Activated naive CD4-positive, alpha-beta T cell treated with anti-CD3 and anti-CD28 coated beads for 36 hours (primary cell): Measurements from ENCODE around the gene PTPN11. TPM values are rescaled to one million over a fixed set of nuclear protein-coding genes. Genes with fewer than 3 reads are reported as not detected.
"Not testable (repeated sequence)": the region's sequence is repeated elsewhere in the genome, so short reads cannot be mapped to it uniquely, and the experiment has no call there.

Source experiments
- CTCF ChIA-PET: fragments of 350-600 bp; sonication (Branson Sonifier 250); formaldehyde crosslinking; loops from one replicate; lab custom pipeline; 2021; ENCODE audit warnings: antibody characterized with exemption; lab: Charles Lee
- DNase-seq: peaks from one replicate; pipeline ENCODE4 v3.0.0-alpha.2; 2020
- H3K27ac Mint-ChIP-seq: one replicate; pipeline ENCODE4 v1.8.0; 2021; ENCODE audit warnings: mild to moderate bottlenecking, mixed read lengths
- H3K27me3 Mint-ChIP-seq: one replicate; pipeline ENCODE4 v1.8.0; 2021; ENCODE audit warnings: low read depth, mixed read lengths
- H3K36me3 Mint-ChIP-seq: one replicate; pipeline ENCODE4 v1.8.0; 2021; ENCODE audit warnings: low read depth, mixed read lengths
- H3K4me1 Mint-ChIP-seq: one replicate; pipeline ENCODE4 v1.8.0; 2021; ENCODE audit warnings: low read depth, mixed read lengths
- H3K4me3 Mint-ChIP-seq: one replicate; pipeline ENCODE4 v1.8.0; 2021; ENCODE audit warnings: mild to moderate bottlenecking, moderate library complexity, mixed read lengths
- H3K9me3 Mint-ChIP-seq: one replicate; pipeline ENCODE4 v1.8.0; 2021; ENCODE audit warnings: mixed read lengths
- intact Hi-C: fragments of 100-400 bp; cut with micrococcal nuclease; formaldehyde crosslinking; loops from one replicate; pipeline ENCODE4 v1.15.1; 2023
- total RNA-seq, 2 experiments: library from RNA; stranded (reverse); gene quantifications; one replicate each; pipeline ENCODE4 v1.2.3, GENCODE V29; 2021

Gene PTPN11
- total RNA-seq, 2 experiments from 2014 or later: 137 to 141 TPM

- peaks cover 14% of the 10 kb centered on the region for H3K4me1 Mint-ChIP-seq
- no peaks in the 10 kb centered on the region for H3K27me3 Mint-ChIP-seq
- intact Hi-C loops: loop anchor here (10.0 kb wide), 1 partner anchor 819 kb away; the partner anchor contains the start of gene ATXN2
- H3K9me3 Mint-ChIP-seq: no peaks in the 10 kb centered on the region
- DNase-seq: no peak
- H3K27ac Mint-ChIP-seq: no peak overlapping the region
- no peak overlapping the region for H3K4me3 Mint-ChIP-seq
- H3K36me3 Mint-ChIP-seq: peaks cover 11% of the 10 kb centered on the region
- CTCF ChIA-PET: interaction anchor here (0.7 to 0.9 kb wide), 2 partner anchors 9 to 568 kb away, joined by 3 read pairs; no protein-coding TSS in a partner anchor
These were observed 4.7 kb upstream of the PTPN11 start for GRCh38 chr12:112413855-112414625.

- H3K27me3 Mint-ChIP-seq, H3K4me3 Mint-ChIP-seq, H3K9me3 Mint-ChIP-seq, H3K27ac Mint-ChIP-seq, DNase-seq: not testable (repeated sequence)
- Mint-ChIP-seq H3K4me1 (peaks cover 22% of the 10 kb centered on the region), H3K36me3 (peaks cover 12% of the 10 kb centered on the region)
- intact Hi-C loops: loop anchor here (10.0 kb wide), 1 partner anchor 821 kb away; the partner anchor contains the start of gene ATXN2
- CTCF ChIA-PET: interaction anchor here (0.7 kb wide), 1 partner anchor 1774 kb away, joined by 4 read pairs; no protein-coding TSS in a partner anchor
These were observed 3.3 kb upstream of the PTPN11 start for GRCh38 chr12:112415457-112415856.

- Mint-ChIP-seq H3K4me1 (peaks cover 38% of the 10 kb centered on the region), H3K36me3 (peaks cover 17% of the 10 kb centered on the region), H3K27me3 (no peaks in the 10 kb centered on the region), H3K4me3 (peak overlapping the region; percentile 83), H3K27ac (peak overlapping the region; percentile 91), H3K9me3 (no peaks in the 10 kb centered on the region)
- CTCF ChIA-PET: no interaction called here
- DNase-seq: no peak
- intact Hi-C loops: loop anchor here (1.0 to 10.0 kb wide), 3 partner anchors 9 to 823 kb away; partner anchors contain the start of genes ATXN2 and RPL6
These were observed 507 bp upstream of the PTPN11 start for GRCh38 chr12:112418273-112418607.

GRCh38 chr12:112419297-112420133 is 768 bp downstream of the PTPN11 start:
- intact Hi-C loops: loop anchor here (2.0 to 10.0 kb wide), 2 partner anchors 73 to 825 kb away; partner anchors contain the start of gene ATXN2
- peaks cover 20% of the 10 kb centered on the region for H3K36me3 Mint-ChIP-seq
- no peaks in the 10 kb centered on the region for H3K27me3 Mint-ChIP-seq
- CTCF ChIA-PET: no interaction called here
- peak; percentile 61 for DNase-seq
- peak overlapping the region; percentile 95 for H3K4me3 Mint-ChIP-seq
- peak overlapping the region; percentile 98 for H3K27ac Mint-ChIP-seq
- H3K9me3 Mint-ChIP-seq: no peaks in the 10 kb centered on the region
- H3K4me1 Mint-ChIP-seq: peaks cover 43% of the 10 kb centered on the region

GRCh38 chr12:112420740-112421139 is 2.0 kb downstream of the PTPN11 start:
- Mint-ChIP-seq H3K27ac (no peak overlapping the region), H3K27me3 (no peaks in the 10 kb centered on the region), H3K36me3 (peaks cover 22% of the 10 kb centered on the region), H3K9me3 (no peaks in the 10 kb centered on the region), H3K4me3 (peak overlapping the region; percentile 95), H3K4me1 (peaks cover 48% of the 10 kb centered on the region)
- CTCF ChIA-PET: no interaction called here
- no peak for DNase-seq
- intact Hi-C loops: no loop called here

- intact Hi-C loops: no loop called here
- no peak overlapping the region for H3K27ac Mint-ChIP-seq
- peaks cover 22% of the 10 kb centered on the region for H3K36me3 Mint-ChIP-seq
- H3K4me3 Mint-ChIP-seq: no peak overlapping the region
- H3K4me1 Mint-ChIP-seq: peaks cover 52% of the 10 kb centered on the region
- no peaks in the 10 kb centered on the region for H3K9me3 Mint-ChIP-seq
- CTCF ChIA-PET: no interaction called here
- H3K27me3 Mint-ChIP-seq: no peaks in the 10 kb centered on the region
- DNase-seq: no peak
These were observed 2.6 kb downstream of the PTPN11 start for GRCh38 chr12:112421363-112421762.

DNA sequence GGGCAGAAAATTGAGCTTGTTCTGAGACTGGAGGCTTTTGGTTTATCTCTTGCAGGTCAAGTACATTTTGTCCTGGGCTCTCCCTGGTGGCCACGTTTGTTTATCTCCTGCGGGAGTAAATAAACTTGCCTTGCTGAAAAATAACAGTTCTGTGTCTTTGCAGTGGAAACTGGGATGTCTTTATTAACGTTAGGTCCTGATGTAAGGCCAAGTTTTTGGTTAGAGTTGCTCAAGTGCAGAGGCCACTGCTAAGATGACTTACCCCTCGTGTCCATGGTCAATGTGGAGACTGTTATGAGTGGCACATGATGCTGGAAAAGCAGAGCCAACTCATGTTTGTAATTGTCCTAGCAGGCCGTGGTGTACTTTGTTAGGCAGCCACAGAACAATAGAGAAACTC is 3.8 kb downstream of the PTPN11 start:
- Mint-ChIP-seq H3K36me3 (peaks cover 20% of the 10 kb centered on the region), H3K27ac (no peak overlapping the region), H3K4me1 (peaks cover 54% of the 10 kb centered on the region), H3K27me3 (no peaks in the 10 kb centered on the region), H3K9me3 (no peaks in the 10 kb centered on the region), H3K4me3 (no peak overlapping the region)
- intact Hi-C loops: no loop called here
- DNase-seq: no peak
- CTCF ChIA-PET: no interaction called here

GRCh38 chr12:112424126-112424525 is 5.4 kb downstream of the PTPN11 start:
- H3K4me1 Mint-ChIP-seq: peaks cover 58% of the 10 kb centered on the region
- CTCF ChIA-PET: no interaction called here

DNA sequence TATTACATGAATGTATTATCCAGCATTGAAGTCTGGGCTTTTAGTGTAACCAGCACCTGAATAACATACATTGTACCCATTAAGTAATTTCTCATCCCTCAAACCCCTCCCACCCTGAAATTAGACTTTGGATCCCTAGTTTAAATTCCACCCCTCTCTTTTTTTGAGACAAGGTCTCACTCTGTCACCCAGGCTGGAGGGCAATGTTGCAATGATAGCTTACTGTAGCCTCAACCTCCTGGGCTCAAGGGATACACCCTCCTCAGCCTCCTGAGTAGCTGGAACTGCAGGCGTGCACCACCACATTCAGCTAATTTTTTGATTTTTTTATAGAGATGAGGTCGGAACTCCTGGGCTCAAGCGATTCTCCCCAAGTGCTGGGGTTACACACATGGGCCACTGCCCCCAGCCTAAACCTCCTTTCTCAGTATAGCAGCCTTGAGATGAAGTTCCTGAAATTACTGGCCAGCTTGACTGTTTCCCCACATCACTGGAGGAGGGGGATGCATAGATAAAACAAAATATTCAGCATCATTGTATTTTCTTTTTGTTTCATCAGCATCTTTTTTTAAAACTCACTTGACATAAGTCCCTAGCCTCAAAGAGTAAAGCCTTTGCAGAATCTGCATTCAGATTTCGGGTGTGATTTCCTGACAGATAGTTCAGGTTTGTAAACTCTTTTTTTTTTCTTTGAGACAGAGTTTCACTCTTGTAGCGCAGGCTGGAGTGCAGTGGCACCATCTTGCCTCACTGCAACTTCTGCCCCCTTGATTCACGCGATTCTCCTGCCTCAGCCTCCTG is 7.0 kb downstream of the PTPN11 start:
- CTCF ChIA-PET: interaction anchor here (0.6 to 0.7 kb wide), 3 partner anchors 14 to 381 kb away, joined by 3 read pairs; no protein-coding TSS in a partner anchor
- DNase-seq: no peak
- intact Hi-C loops: no loop called here
- Mint-ChIP-seq H3K4me1 (peaks cover 54% of the 10 kb centered on the region), H3K9me3 (no peaks in the 10 kb centered on the region), H3K36me3 (peaks cover 14% of the 10 kb centered on the region), H3K27ac (no peak overlapping the region), H3K27me3 (no peaks in the 10 kb centered on the region), H3K4me3 (no peak overlapping the region)

More at GRCh38 chr12:112424126-112424525, 5.4 kb downstream of the PTPN11 start:
- H3K36me3 Mint-ChIP-seq: peaks cover 20% of the 10 kb centered on the region
- intact Hi-C loops: no loop called here
- no peak overlapping the region for H3K27ac Mint-ChIP-seq
- H3K27me3 Mint-ChIP-seq: no peaks in the 10 kb centered on the region
- no peak overlapping the region for H3K4me3 Mint-ChIP-seq
- H3K9me3 Mint-ChIP-seq: no peaks in the 10 kb centered on the region
- DNase-seq: no peak

DNA sequence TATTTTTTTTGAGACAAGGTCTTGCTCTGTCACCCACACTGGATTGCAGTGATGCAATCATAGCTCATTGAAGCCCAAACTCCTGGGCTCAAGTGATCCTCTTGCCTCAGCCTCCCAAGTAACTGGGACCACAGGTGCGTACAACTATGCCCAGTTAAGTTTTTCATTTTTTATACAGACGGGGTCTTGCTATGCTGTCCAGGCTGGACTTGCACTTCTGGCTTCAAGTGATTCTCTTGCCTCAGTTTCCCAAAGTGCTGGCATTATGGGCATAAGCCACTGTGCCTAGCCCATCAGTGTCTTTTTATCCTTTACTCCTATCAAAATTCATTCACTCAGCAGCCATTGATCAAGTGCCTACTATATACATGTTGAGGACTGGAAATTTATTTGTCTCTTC is 9.0 kb downstream of the PTPN11 start:
- CTCF ChIA-PET: no interaction called here
- Mint-ChIP-seq H3K4me1 (peaks cover 54% of the 10 kb centered on the region), H3K36me3 (peaks cover 18% of the 10 kb centered on the region), H3K9me3 (no peaks in the 10 kb centered on the region), H3K27ac (no peak overlapping the region), H3K4me3 (no peak overlapping the region), H3K27me3 (no peaks in the 10 kb centered on the region)
- intact Hi-C loops: no loop called here
- no peak for DNase-seq

DNA sequence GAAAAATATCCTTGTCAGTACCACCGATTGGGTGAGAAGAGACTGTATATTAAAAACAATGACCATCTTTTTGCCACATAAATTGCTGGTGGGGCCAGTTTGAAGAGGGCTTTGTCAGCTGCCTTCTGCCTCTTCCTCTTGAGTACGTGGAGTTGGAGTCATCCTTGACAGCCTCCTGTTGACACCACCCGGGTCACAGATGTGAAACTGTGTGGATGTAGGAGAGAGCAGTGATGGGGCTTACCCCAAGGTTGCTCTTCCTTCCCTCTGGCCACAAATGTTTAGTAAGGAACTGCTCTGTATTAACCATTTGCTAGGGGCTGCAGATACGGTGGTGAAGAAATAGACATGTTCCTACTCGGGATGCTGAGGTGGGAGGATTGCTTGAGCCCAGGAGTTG is 12.2 kb downstream of the PTPN11 start:
- intact Hi-C loops: loop anchor here (2.0 to 10.0 kb wide), 2 partner anchors 66 to 554 kb away; no protein-coding TSS in a partner anchor
- peak; percentile 62 for DNase-seq
- Mint-ChIP-seq H3K36me3 (peaks cover 15% of the 10 kb centered on the region), H3K4me1 (peaks cover 46% of the 10 kb centered on the region), H3K27ac (peak overlapping the region; percentile 83), H3K9me3 (no peaks in the 10 kb centered on the region), H3K4me3 (peak overlapping the region; percentile 7), H3K27me3 (no peaks in the 10 kb centered on the region)
- CTCF ChIA-PET: interaction anchor here (0.6 kb wide), 2 partner anchors 10 to 1747 kb away, joined by 3 to 5 read pairs; no protein-coding TSS in a partner anchor
